Astrocyte of the hippocampus (primary cell): ENCODE data around the gene SLC38A9.
"Not testable (repeated sequence)": the region's sequence is repeated elsewhere in the genome, so short reads cannot be mapped to it uniquely, and the experiment has no call there.

Experiments
- DNase-seq: peaks from one replicate; pipeline ENCODE4 v3.0.0; 2011; ENCODE audit warnings: low read depth, low spot score

SLC38A9 gene

GRCh38 chr5:55613112-55613868, 98.8 kb downstream of the SLC38A9 start:
- no peak for DNase-seq

- no peak for DNase-seq
These were observed 101.6 kb downstream of the SLC38A9 start for GRCh38 chr5:55610542-55610941.

- no peak for DNase-seq
These were observed 102.7 kb downstream of the SLC38A9 start for GRCh38 chr5:55609413-55609812.

GRCh38 chr5:55608595-55609349, 103.4 kb downstream of the SLC38A9 start:
- no peak for DNase-seq

- DNase-seq: not testable (repeated sequence)
These were observed 104.8 kb downstream of the SLC38A9 start for GRCh38 chr5:55607309-55607708.

GRCh38 chr5:55604611-55605067, 107.5 kb downstream of the SLC38A9 start:
- peak; percentile 75 for DNase-seq

- DNase-seq: peak; percentile 28
These were observed 108.2 kb downstream of the SLC38A9 start for GRCh38 chr5:55603922-55604321.

- DNase-seq: no peak
These were observed 110.5 kb downstream of the SLC38A9 start for GRCh38 chr5:55601628-55602027.

GRCh38 chr5:55601204-55601618, 110.9 kb downstream of the SLC38A9 start:
- peak; percentile 88 for DNase-seq

- peak; percentile 49 for DNase-seq
These were observed 111.5 kb downstream of the SLC38A9 start for GRCh38 chr5:55600497-55601203.

- no peak for DNase-seq
These were observed 112.0 kb downstream of the SLC38A9 start for GRCh38 chr5:55600086-55600485.

GRCh38 chr5:55599148-55600050, 112.7 kb downstream of the SLC38A9 start:
- no peak for DNase-seq

GRCh38 chr5:55597014-55597981, 114.8 kb downstream of the SLC38A9 start:
- DNase-seq: peak; percentile 50

- DNase-seq: no peak
These were observed 117.5 kb downstream of the SLC38A9 start for GRCh38 chr5:55594671-55595070.

GRCh38 chr5:55593115-55593472, 119.0 kb downstream of the SLC38A9 start:
- DNase-seq: no peak

GRCh38 chr5:55592388-55593114, 119.6 kb downstream of the SLC38A9 start:
- DNase-seq: no peak

- no peak for DNase-seq
These were observed 120.4 kb downstream of the SLC38A9 start for GRCh38 chr5:55591686-55592085.

- no peak for DNase-seq
These were observed 126.9 kb downstream of the SLC38A9 start for GRCh38 chr5:55585206-55585610.
